ENCODE data around the gene ADGRB3.
"Not testable (repeated sequence)": the region's sequence is repeated elsewhere in the genome, so short reads cannot be mapped to it uniquely, and the experiment has no call there.

ADGRB3 gene

GRCh38 chr6:69379518-69379917 is 744.4 kb downstream of the ADGRB3 start:
- no peak for DNase-seq

- DNase-seq = no peak
Measured at GRCh38 chr6:69383627-69384026, 748.5 kb downstream of the ADGRB3 start.

- DNase-seq = no peak
Measured at GRCh38 chr6:69386426-69386825, 751.3 kb downstream of the ADGRB3 start.

- DNase-seq = no peak
Measured at GRCh38 chr6:69390125-69390524, 755.0 kb downstream of the ADGRB3 start.

GRCh38 chr6:69391106-69391505 is 756.0 kb downstream of the ADGRB3 start:
- no peak for DNase-seq

GRCh38 chr6:69392745-69393144 is 757.7 kb downstream of the ADGRB3 start:
- DNase-seq = no peak

GRCh38 chr6:69398311-69398710 is 763.2 kb downstream of the ADGRB3 start:
- DNase-seq = no peak

- DNase-seq = no peak
Measured at GRCh38 chr6:69398729-69399128, 763.6 kb downstream of the ADGRB3 start.

GRCh38 chr6:69408886-69409285 is 773.8 kb downstream of the ADGRB3 start:
- DNase-seq = no peak

- no peak for DNase-seq
Measured at GRCh38 chr6:69416776-69417175, 781.7 kb downstream of the ADGRB3 start.

- DNase-seq = no peak
Measured at GRCh38 chr6:69421269-69421668, 786.2 kb downstream of the ADGRB3 start.

- no peak for DNase-seq
Measured at GRCh38 chr6:69422020-69422419, 786.9 kb downstream of the ADGRB3 start.

- DNase-seq = no peak
Measured at GRCh38 chr6:69422475-69422874, 787.4 kb downstream of the ADGRB3 start.

- DNase-seq = no peak
Measured at GRCh38 chr6:69423785-69424184, 788.7 kb downstream of the ADGRB3 start.

- DNase-seq = no peak
Measured at GRCh38 chr6:69424581-69424980, 789.5 kb downstream of the ADGRB3 start.

- no peak for DNase-seq
Measured at GRCh38 chr6:69427882-69428281, 792.8 kb downstream of the ADGRB3 start.

GRCh38 chr6:69432168-69432567 is 797.1 kb downstream of the ADGRB3 start:
- DNase-seq = not testable (repeated sequence)

- DNase-seq = not testable (repeated sequence)
Measured at GRCh38 chr6:69433116-69433515, 798.0 kb downstream of the ADGRB3 start.

- no peak for DNase-seq
Measured at GRCh38 chr6:69438113-69438512, 803.0 kb downstream of the ADGRB3 start.
